Trophoblast cell (in vitro differentiated cells and primary cell): Measurements from ENCODE around the gene STK38L.
A peak's percentile ranks its signal among the peaks of the same experiment; 100 is the strongest.

ENCODE experiments used
- DNase-seq, 2 donors: peaks; one replicate each; pipeline ENCODE4 v3.0.0-alpha.2; 2016
- H2AFZ ChIP-seq: 2 replicates; pipeline ENCODE4 v1.6.1; 2013; ENCODE audit warnings: low read length, moderate library complexity, mild to moderate bottlenecking; ENCODE audit not compliant: insufficient read depth, poor library complexity
- H2AK5ac ChIP-seq: 2 replicates; pipeline ENCODE4 v1.6.1; 2013; ENCODE audit warnings: mild to moderate bottlenecking, low read length
- H2BK120ac ChIP-seq: 2 replicates; pipeline ENCODE4 v1.6.1; 2013; ENCODE audit warnings: low read length, mild to moderate bottlenecking, moderate library complexity; ENCODE audit not compliant: insufficient read depth, poor library complexity
- H2BK12ac ChIP-seq: 2 replicates; pipeline ENCODE4 v1.6.1; 2013; ENCODE audit warnings: mild to moderate bottlenecking, low read length, moderate library complexity
- H2BK5ac ChIP-seq: 2 replicates; pipeline ENCODE4 v1.6.1; 2013; ENCODE audit warnings: low read length, low read depth, moderate library complexity, mild to moderate bottlenecking; ENCODE audit not compliant: poor library complexity
- H3K14ac ChIP-seq: 2 replicates; pipeline ENCODE4 v1.6.1; 2013; ENCODE audit warnings: mild to moderate bottlenecking, low read length
- H3K18ac ChIP-seq: 2 replicates; pipeline ENCODE4 v1.6.1; 2013; ENCODE audit warnings: mild to moderate bottlenecking, low read length
- H3K23ac ChIP-seq: 2 replicates; pipeline ENCODE4 v1.6.1; 2013; ENCODE audit warnings: low read length
- H3K27ac ChIP-seq: 2 replicates; pipeline ENCODE4 v1.5.1; 2013; ENCODE audit warnings: low read depth, mild to moderate bottlenecking, inconsistent platforms, low read length, moderate library complexity
- H3K27me3 ChIP-seq: 2 replicates; pipeline ENCODE4 v1.6.1; 2013; ENCODE audit warnings: inconsistent platforms, mild to moderate bottlenecking, low read length, moderate library complexity; ENCODE audit not compliant: insufficient read depth
- H3K36me3 ChIP-seq, 2 experiments: 1 replicate in 1 of 2; 2 replicates in 1 of 2; pipeline ENCODE4 v1.6.1; 2013; ENCODE audit warnings: low read length in 2 of 2, mild to moderate bottlenecking in 2 of 2, moderate library complexity in 1 of 2; ENCODE audit not compliant: insufficient read depth in 2 of 2, control insufficient read depth in 1 of 2
- H3K4ac ChIP-seq: 2 replicates; pipeline ENCODE4 v1.6.1; 2013; ENCODE audit warnings: low read depth, mild to moderate bottlenecking, low read length, moderate library complexity
- H3K4me1 ChIP-seq, 2 experiments: 1 replicate in 1 of 2; 2 replicates in 1 of 2; pipeline ENCODE4 v1.6.1; 2013; ENCODE audit warnings: low read length in 2 of 2, mild to moderate bottlenecking in 2 of 2, moderate library complexity in 1 of 2; ENCODE audit not compliant: insufficient read depth in 2 of 2, control insufficient read depth in 1 of 2
- H3K4me2 ChIP-seq: 2 replicates; pipeline ENCODE4 v1.6.1; 2013; ENCODE audit warnings: inconsistent platforms, mild to moderate bottlenecking, low read length, moderate library complexity
- H3K4me3 ChIP-seq: 2 replicates; pipeline ENCODE4 v1.5.1; 2013; ENCODE audit warnings: mild to moderate bottlenecking, low read depth, low read length, inconsistent platforms
- H3K79me1 ChIP-seq: one replicate; pipeline ENCODE4 v1.6.1; 2013; ENCODE audit warnings: low read length
- H3K79me2 ChIP-seq: 2 replicates; pipeline ENCODE4 v1.6.1; 2013; ENCODE audit warnings: low read length, mild to moderate bottlenecking; ENCODE audit not compliant: control insufficient read depth, insufficient read depth, poor library complexity
- H3K9ac ChIP-seq: 2 replicates; pipeline ENCODE4 v1.6.1; 2013; ENCODE audit warnings: mild to moderate bottlenecking, low read length
- H3K9me3 ChIP-seq: 2 replicates; pipeline ENCODE4 v1.6.1; 2013; ENCODE audit warnings: low read depth, mild to moderate bottlenecking, control low read depth, inconsistent platforms, low read length; ENCODE audit not compliant: insufficient read depth
- H4K12ac ChIP-seq: 2 replicates; pipeline ENCODE4 v1.6.1; 2013; ENCODE audit warnings: low read depth, mild to moderate bottlenecking, low read length, moderate library complexity
- H4K8ac ChIP-seq: 2 replicates; pipeline ENCODE4 v1.6.1; 2013; ENCODE audit warnings: low read depth, mild to moderate bottlenecking, low read length, moderate library complexity
- H4K91ac ChIP-seq: one replicate; pipeline ENCODE4 v1.6.1; 2013; ENCODE audit warnings: low read depth, mild to moderate bottlenecking, low read length, moderate library complexity
- whole genome bisulfite sequencing: extraction: QIAGEN DNeasy Blood & Tissue Kit; methylation state at CpG from one replicate; pipeline ENCODE4 v1.1.7; 2013; ENCODE audit warnings: missing lambda C conversion rate; ENCODE audit not compliant: insufficient read length, insufficient coverage; ENCODE audit errors: extremely low coverage; 5-methylcytosine and 5-hydroxymethylcytosine counted together

STK38L gene

GRCh38 chr12:27344760-27345159 lies 100.7 kb downstream of the STK38L start:
- H2AK5ac ChIP-seq: no peak overlapping the region
- no peaks in the 10 kb centered on the region for H3K79me1 ChIP-seq
- H3K18ac ChIP-seq: no peak overlapping the region
- H3K4ac ChIP-seq: no peak overlapping the region
- H3K9ac ChIP-seq: no peak overlapping the region
- no peaks in the 10 kb centered on the region for H3K9me3 ChIP-seq
- H2AFZ ChIP-seq: no peak overlapping the region
- peaks cover 0 to 3% of the 10 kb centered on the region in 2 experiments for H3K4me1 ChIP-seq
- no peaks in the 10 kb centered on the region for H3K27me3 ChIP-seq
- H3K36me3 ChIP-seq: no peaks in the 10 kb centered on the region
- no peak overlapping the region for H4K12ac ChIP-seq
- no peak overlapping the region for H3K27ac ChIP-seq
- H2BK5ac ChIP-seq: no peak overlapping the region
- H2BK120ac ChIP-seq: no peak overlapping the region
- no peak overlapping the region for H4K8ac ChIP-seq
- no CpG with 5 or more reads among the region's 3 CpGs for WGBS
- H3K79me2 ChIP-seq: no peaks in the 10 kb centered on the region
- no peak overlapping the region for H3K4me2 ChIP-seq
- H3K4me3 ChIP-seq: no peak overlapping the region
- no peak overlapping the region for H4K91ac ChIP-seq
- DNase-seq: no peak
- no peak overlapping the region for H3K23ac ChIP-seq
- H2BK12ac ChIP-seq: no peak overlapping the region
- no peak overlapping the region for H3K14ac ChIP-seq

DNA sequence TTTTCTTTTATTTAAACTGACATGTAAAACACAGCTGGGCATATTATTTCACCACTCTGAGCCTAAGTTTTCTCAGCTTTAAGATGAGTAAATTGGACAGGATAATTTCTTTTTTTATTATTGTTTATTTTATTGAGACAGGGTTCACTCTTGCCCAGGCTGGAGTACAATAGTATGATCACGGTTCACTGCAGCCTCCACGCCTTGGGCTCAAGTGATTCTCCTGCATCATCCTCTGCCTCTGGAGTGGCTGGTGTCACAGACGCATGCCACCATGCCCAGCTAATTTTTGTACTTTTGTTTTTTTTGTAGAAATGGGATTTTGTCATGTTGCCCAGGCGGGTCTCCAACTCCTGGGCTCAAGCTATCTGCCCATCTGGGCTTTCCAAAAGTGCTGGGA lies 101.3 kb downstream of the STK38L start:
- Histone ChIP-seq H3K4me2 (no peak overlapping the region), H4K8ac (no peak overlapping the region), H2BK120ac (no peak overlapping the region), H4K12ac (no peak overlapping the region), H3K4ac (no peak overlapping the region), H3K4me3 (no peak overlapping the region), H3K27ac (no peak overlapping the region), H3K27me3 (no peaks in the 10 kb centered on the region), H2BK12ac (no peak overlapping the region), H3K9ac (no peak overlapping the region), H2BK5ac (no peak overlapping the region), H3K79me1 (no peaks in the 10 kb centered on the region), H4K91ac (no peak overlapping the region), H3K9me3 (no peaks in the 10 kb centered on the region), H3K4me1 (peaks cover 0 to 3% of the 10 kb centered on the region in 2 experiments), H3K23ac (no peak overlapping the region), H3K18ac (no peak overlapping the region), H2AFZ (no peak overlapping the region), H2AK5ac (no peak overlapping the region), H3K36me3 (no peaks in the 10 kb centered on the region), H3K14ac (no peak overlapping the region), H3K79me2 (no peaks in the 10 kb centered on the region)
- WGBS: no CpG with 5 or more reads among the region's 4 CpGs
- no peak for DNase-seq

DNA sequence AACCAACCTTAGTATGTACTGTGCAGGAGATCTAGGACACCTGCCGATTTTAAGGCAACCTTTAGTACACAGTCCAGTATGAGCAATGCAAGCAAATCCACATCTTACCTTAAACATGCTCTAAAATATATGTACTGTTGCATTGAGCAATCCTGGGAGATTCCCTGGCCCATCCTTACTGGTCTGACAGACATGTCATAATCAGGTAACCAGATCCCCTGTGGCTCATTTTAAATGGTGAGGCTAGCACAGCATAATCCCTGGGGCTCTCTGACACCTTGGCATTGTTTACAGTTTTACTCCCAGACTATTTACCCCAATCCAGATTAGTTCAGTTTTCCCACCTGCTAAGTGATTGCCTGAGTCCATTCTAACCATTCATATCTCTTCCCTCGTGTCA lies 103.7 kb downstream of the STK38L start:
- Histone ChIP-seq H3K79me1 (no peaks in the 10 kb centered on the region), H3K79me2 (no peaks in the 10 kb centered on the region), H2AK5ac (no peak overlapping the region), H3K4me1 (peaks cover 0 to 6% of the 10 kb centered on the region in 2 experiments), H2AFZ (no peak overlapping the region), H3K14ac (no peak overlapping the region), H3K27me3 (no peaks in the 10 kb centered on the region), H3K27ac (no peak overlapping the region), H4K8ac (no peak overlapping the region), H2BK120ac (no peak overlapping the region), H3K23ac (no peak overlapping the region), H3K9me3 (no peaks in the 10 kb centered on the region), H4K91ac (no peak overlapping the region), H3K18ac (no peak overlapping the region), H2BK12ac (no peak overlapping the region), H3K4me3 (no peak overlapping the region), H3K4ac (no peak overlapping the region), H3K9ac (no peak overlapping the region), H3K36me3 (no peaks in the 10 kb centered on the region), H3K4me2 (no peak overlapping the region), H4K12ac (no peak overlapping the region), H2BK5ac (no peak overlapping the region)
- peak in 1 of 2 donors; percentile 22 for DNase-seq
- no CpG with 5 or more reads among the region's 2 CpGs for whole genome bisulfite sequencing

DNA sequence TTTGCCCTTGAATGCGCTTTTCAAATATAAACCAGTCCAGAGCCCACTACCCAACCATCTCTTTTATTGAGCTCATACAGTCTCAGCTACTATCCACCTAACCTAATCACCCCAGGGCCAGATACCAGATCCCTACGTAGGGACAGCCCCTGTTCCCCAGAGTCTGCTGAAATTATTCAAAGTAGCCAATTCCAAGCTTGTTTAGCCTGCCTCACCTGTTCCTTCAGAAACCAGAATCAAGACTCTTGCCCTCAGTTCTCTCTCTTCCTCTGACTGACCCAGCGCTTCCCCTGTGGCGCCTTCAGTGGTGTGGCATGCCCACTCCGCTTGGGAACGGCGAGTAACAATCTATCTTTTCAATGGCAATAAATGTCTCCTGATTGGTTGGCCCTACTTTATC lies 107.4 kb downstream of the STK38L start:
- no peaks in the 10 kb centered on the region for H3K79me2 ChIP-seq
- no peak overlapping the region for H3K18ac ChIP-seq
- H4K12ac ChIP-seq: no peak overlapping the region
- peak overlapping the region; percentile 73 for H3K23ac ChIP-seq
- no peak overlapping the region for H4K91ac ChIP-seq
- WGBS: no CpG with 5 or more reads among the region's 7 CpGs
- H2BK12ac ChIP-seq: no peak overlapping the region
- no peak overlapping the region for H2BK5ac ChIP-seq
- no peak for DNase-seq
- no peak overlapping the region for H3K4ac ChIP-seq
- no peaks in the 10 kb centered on the region for H3K36me3 ChIP-seq
- H2BK120ac ChIP-seq: no peak overlapping the region
- H3K4me3 ChIP-seq: no peak overlapping the region
- no peak overlapping the region for H4K8ac ChIP-seq
- H2AFZ ChIP-seq: no peak overlapping the region
- H3K4me2 ChIP-seq: no peak overlapping the region
- no peaks in the 10 kb centered on the region for H3K9me3 ChIP-seq
- H3K79me1 ChIP-seq: no peaks in the 10 kb centered on the region
- H3K9ac ChIP-seq: no peak overlapping the region
- H3K27ac ChIP-seq: no peak overlapping the region
- no peak overlapping the region for H3K14ac ChIP-seq
- H2AK5ac ChIP-seq: no peak overlapping the region
- peaks cover 0 to 3% of the 10 kb centered on the region in 2 experiments for H3K4me1 ChIP-seq
- no peaks in the 10 kb centered on the region for H3K27me3 ChIP-seq
